ENCODE measurements around the gene PELI3.

Gene PELI3

GRCh38 chr11:66468691-66469090 is 2.0 kb downstream of the PELI3 start:
- Histone ChIP-seq H3K9me3 (ENCODE audit: low read length) (no peaks in the 10 kb centered on the region), H3K27me3 (ENCODE audit: insufficient read depth, low read length) (no peaks in the 10 kb centered on the region), H2AFZ (ENCODE audit: low read length) (no peak overlapping the region), H3K4me1 (ENCODE audit: insufficient read depth, low read length, severe bottlenecking) (peaks cover 24% of the 10 kb centered on the region), H3K9ac (ENCODE audit: low read length) (no peak overlapping the region), H3K27ac (ENCODE audit: low read depth, low read length, poor library complexity, severe bottlenecking) (no peak overlapping the region), H3K36me3 (ENCODE audit: insufficient read depth, low read length) (no peaks in the 10 kb centered on the region), H4K20me1 (ENCODE audit: insufficient read depth, low read length) (no peaks in the 10 kb centered on the region), H3F3A (ENCODE audit: insufficient read depth, low read length) (no peaks in the 10 kb centered on the region), H3K4me2 (ENCODE audit: low read length) (no peak overlapping the region), H3K9me2 (ENCODE audit: low read depth, low read length) (no peaks in the 10 kb centered on the region), H3K79me2 (ENCODE audit: insufficient read depth, low read length) (no peaks in the 10 kb centered on the region), H3K4me3 (ENCODE audit: low read depth, low read length, poor library complexity, severe bottlenecking) (no peak overlapping the region)
- TF ChIP-seq EZH2 (IDR thresholded peaks at IDR 0.05; ENCODE audit: borderline replicate concordance, low read length) = no peak
- TF ChIP-seq, protein P1, sequence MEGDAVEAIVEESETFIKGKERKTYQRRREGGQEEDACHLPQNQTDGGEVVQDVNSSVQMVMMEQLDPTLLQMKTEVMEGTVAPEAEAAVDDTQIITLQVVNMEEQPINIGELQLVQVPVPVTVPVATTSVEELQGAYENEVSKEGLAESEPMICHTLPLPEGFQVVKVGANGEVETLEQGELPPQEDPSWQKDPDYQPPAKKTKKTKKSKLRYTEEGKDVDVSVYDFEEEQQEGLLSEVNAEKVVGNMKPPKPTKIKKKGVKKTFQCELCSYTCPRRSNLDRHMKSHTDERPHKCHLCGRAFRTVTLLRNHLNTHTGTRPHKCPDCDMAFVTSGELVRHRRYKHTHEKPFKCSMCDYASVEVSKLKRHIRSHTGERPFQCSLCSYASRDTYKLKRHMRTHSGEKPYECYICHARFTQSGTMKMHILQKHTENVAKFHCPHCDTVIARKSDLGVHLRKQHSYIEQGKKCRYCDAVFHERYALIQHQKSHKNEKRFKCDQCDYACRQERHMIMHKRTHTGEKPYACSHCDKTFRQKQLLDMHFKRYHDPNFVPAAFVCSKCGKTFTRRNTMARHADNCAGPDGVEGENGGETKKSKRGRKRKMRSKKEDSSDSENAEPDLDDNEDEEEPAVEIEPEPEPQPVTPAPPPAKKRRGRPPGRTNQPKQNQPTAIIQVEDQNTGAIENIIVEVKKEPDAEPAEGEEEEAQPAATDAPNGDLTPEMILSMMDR (IDR thresholded peaks at IDR 0.05; ENCODE audit: low read length) = no peak

DNA sequence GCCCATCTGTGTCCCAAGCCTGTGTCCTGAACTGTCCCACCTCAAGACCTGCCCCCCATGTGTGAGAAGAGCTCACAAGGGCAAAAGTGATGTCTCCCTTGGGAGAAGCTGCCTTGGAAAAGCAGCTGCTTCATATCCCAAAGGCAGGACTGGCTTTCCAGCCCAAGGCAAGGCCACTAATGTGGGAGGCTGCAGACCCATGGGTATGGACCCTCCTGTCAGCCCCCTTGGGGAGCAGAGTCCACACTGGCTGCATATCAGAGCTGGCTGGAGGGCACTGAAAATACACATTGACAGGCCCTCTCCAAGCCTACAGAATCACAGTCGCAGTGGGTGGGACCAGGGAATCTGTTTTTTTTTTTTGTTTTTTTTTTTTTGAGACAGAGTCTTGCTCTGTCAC is 2.7 kb downstream of the PELI3 start:
- Histone ChIP-seq H3K36me3 (ENCODE audit: insufficient read depth, low read length) (no peaks in the 10 kb centered on the region), H4K20me1 (ENCODE audit: insufficient read depth, low read length) (no peaks in the 10 kb centered on the region), H3K4me1 (ENCODE audit: insufficient read depth, low read length, severe bottlenecking) (peaks cover 24% of the 10 kb centered on the region), H3K79me2 (ENCODE audit: insufficient read depth, low read length) (no peaks in the 10 kb centered on the region), H3K9me2 (ENCODE audit: low read depth, low read length) (no peaks in the 10 kb centered on the region), H3K27ac (ENCODE audit: low read depth, low read length, poor library complexity, severe bottlenecking) (no peak overlapping the region), H3F3A (ENCODE audit: insufficient read depth, low read length) (no peaks in the 10 kb centered on the region), H3K4me3 (ENCODE audit: low read depth, low read length, poor library complexity, severe bottlenecking) (no peak overlapping the region), H2AFZ (ENCODE audit: low read length) (no peak overlapping the region), H3K4me2 (ENCODE audit: low read length) (no peak overlapping the region), H3K9me3 (ENCODE audit: low read length) (no peaks in the 10 kb centered on the region), H3K9ac (ENCODE audit: low read length) (no peak overlapping the region), H3K27me3 (ENCODE audit: insufficient read depth, low read length) (no peaks in the 10 kb centered on the region)
- no peak for TF ChIP-seq EZH2 (IDR thresholded peaks at IDR 0.05; ENCODE audit: borderline replicate concordance, low read length)
- TF ChIP-seq, protein P1 (IDR thresholded peaks at IDR 0.05; ENCODE audit: low read length) = no peak

- Histone ChIP-seq H3K4me2 (ENCODE audit: low read length) (no peak overlapping the region), H3K79me2 (ENCODE audit: insufficient read depth, low read length) (no peaks in the 10 kb centered on the region), H3K9me2 (ENCODE audit: low read depth, low read length) (no peaks in the 10 kb centered on the region), H3K9me3 (ENCODE audit: low read length) (no peaks in the 10 kb centered on the region), H3K9ac (ENCODE audit: low read length) (no peak overlapping the region), H3F3A (ENCODE audit: insufficient read depth, low read length) (no peaks in the 10 kb centered on the region), H3K4me1 (ENCODE audit: insufficient read depth, low read length, severe bottlenecking) (peaks cover 22% of the 10 kb centered on the region), H3K27ac (ENCODE audit: low read depth, low read length, poor library complexity, severe bottlenecking) (no peak overlapping the region), H3K4me3 (ENCODE audit: low read depth, low read length, poor library complexity, severe bottlenecking) (no peak overlapping the region), H3K36me3 (ENCODE audit: insufficient read depth, low read length) (no peaks in the 10 kb centered on the region), H2AFZ (ENCODE audit: low read length) (no peak overlapping the region), H3K27me3 (ENCODE audit: insufficient read depth, low read length) (no peaks in the 10 kb centered on the region), H4K20me1 (ENCODE audit: insufficient read depth, low read length) (no peaks in the 10 kb centered on the region)
- no peak for TF ChIP-seq EZH2 (IDR thresholded peaks at IDR 0.05; ENCODE audit: borderline replicate concordance, low read length)
- TF ChIP-seq, protein P1 (IDR thresholded peaks at IDR 0.05; ENCODE audit: low read length) = no peak
Observed at GRCh38 chr11:66470015-66470414, 3.3 kb downstream of the PELI3 start.

Measured in OCI-LY1 (cell line).